Lung microvascular endothelial cell (primary cell): ENCODE results near the gene SEL1L3. TPM values are rescaled to one million over a fixed set of nuclear protein-coding genes. Genes with fewer than 3 reads are reported as not detected.

Experiments used
- DNase-seq, 2 donors: peaks; one replicate each; pipeline versions ENCODE4 v3.0.0 to v3.0.0-alpha.2; 2010; ENCODE audit warnings: low read depth in 2 of 2
- total RNA-seq: library from RNA; depleted of rRNA; stranded (reverse); fragments of >200 nt; gene quantifications from 2 replicates; pipeline ENCODE4 v1.2.1, GENCODE V29; 2014

Gene SEL1L3
- total RNA-seq, 1 donor from 2014 or later: 34.9 TPM

- DNase-seq: no peak
Measured at GRCh38 chr4:25755911-25756310, 106.9 kb downstream of the SEL1L3 start.

DNA sequence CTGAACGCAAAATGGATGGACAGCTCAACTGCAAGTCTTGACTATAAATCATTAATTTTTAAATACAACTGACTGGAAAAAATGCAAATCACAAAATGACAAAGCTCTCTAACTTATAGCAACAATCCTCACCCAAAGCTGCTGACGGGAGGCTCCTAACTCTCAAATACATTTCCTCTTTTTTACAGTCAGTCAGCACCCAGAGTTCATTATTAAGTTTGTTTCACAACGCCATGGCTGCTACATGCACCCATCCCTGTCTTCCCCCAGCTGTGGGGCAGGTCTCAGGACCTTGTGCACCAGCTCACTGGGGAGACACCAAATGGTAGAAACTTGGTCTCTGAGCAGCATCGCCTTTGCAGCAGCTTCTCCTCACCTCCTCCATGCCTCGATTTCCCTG is 109.5 kb downstream of the SEL1L3 start:
- DNase-seq: no peak

DNA sequence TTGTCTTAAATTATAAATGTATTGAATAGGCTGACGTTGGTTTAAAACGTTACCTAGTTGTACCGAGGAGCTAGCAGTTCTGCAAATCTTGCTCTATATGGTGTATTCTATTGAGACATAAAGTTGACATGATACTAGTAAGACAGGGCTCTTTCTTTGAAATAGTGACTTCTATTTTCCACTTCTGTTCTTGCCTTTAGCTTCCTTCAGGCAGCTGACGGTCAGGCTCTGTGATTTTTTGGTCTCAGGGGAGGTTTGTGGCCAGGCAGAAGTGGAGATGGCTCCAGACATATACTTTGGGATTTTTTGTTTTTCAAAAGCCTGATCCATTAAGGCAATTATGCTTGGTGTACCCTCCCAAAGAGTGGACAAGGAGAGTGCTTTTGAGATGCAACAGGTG is 111.9 kb downstream of the SEL1L3 start:
- DNase-seq: no peak

GRCh38 chr4:25749150-25749794 is 113.5 kb downstream of the SEL1L3 start:
- DNase-seq: no peak

- peak in 1 of 2 donors; percentile 7 for DNase-seq
Measured at GRCh38 chr4:25743971-25744370, 118.8 kb downstream of the SEL1L3 start.

GRCh38 chr4:25729564-25729963 is 133.2 kb downstream of the SEL1L3 start:
- DNase-seq: no peak

DNA sequence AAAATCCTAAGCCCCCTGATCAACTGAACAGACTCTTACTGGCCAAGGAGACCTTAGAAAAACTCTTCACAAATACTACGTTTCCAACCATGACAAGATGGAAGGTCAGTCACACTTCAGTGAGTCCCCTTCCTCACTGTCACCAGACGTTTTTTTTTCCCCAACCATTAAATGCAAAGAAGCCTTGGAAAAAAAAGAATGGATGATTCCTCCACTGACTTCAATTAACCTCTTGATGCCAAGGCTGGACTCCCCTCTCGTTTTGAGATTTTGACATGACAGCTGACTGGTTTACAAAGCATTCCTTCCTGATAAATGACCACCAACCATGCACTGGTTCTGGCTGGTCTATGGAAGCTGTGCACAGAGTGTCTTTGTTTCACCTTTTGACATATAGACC is 133.9 kb downstream of the SEL1L3 start:
- DNase-seq: no peak

- no peak for DNase-seq
Measured at GRCh38 chr4:25727711-25728493, 134.9 kb downstream of the SEL1L3 start.

- DNase-seq: no peak
Measured at GRCh38 chr4:25725870-25726269, 136.9 kb downstream of the SEL1L3 start.

GRCh38 chr4:25723409-25723808 is 139.4 kb downstream of the SEL1L3 start:
- DNase-seq: no peak

- no peak for DNase-seq
Measured at GRCh38 chr4:25722964-25723363, 139.8 kb downstream of the SEL1L3 start.

DNA sequence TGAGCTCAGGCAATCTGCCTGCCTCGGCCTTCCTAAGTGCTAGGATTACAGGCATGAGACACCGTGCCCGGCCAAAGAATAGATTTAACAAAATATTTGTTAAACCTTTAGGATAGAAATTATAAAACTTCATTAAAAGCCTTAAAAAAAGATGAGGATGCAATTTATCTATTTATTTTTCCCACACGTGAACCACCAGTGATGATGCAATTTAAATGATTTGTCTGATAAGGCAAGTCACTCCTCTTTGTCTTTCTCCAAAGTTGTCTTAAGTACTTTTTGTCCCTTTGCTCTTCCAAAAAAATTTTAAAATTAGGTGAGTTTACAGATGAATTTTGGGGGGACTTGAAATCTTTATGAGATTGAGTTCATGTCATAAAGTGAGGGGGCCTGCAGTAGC is 149.0 kb downstream of the SEL1L3 start:
- no peak for DNase-seq

GRCh38 chr4:25712611-25713010 is 150.2 kb downstream of the SEL1L3 start:
- no peak for DNase-seq

- no peak for DNase-seq
Measured at GRCh38 chr4:25710637-25711036, 152.2 kb downstream of the SEL1L3 start.

DNA sequence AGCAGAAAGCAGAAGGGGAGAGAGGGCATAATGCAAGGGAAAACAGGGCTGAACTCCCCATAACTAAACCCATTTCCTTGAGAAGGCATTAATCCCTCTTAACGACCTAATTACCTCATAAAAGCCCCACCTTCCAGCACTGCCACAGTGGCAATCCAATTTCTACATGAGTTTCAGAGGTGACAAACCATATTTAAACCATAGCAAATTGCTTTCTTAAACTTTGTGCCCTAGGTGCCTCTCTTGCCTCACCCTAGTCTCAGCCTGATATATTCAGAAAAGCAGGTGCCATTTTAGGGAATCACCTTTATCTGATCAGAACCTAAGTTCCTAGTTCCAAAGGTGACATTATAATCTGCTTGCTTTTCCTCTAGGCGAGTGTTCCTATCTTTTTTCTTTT is 158.3 kb downstream of the SEL1L3 start:
- no peak for DNase-seq

GRCh38 chr4:25703731-25704388 is 158.9 kb downstream of the SEL1L3 start:
- peak in 1 of 2 donors; percentile 46 for DNase-seq

- peak; percentile 11 to 25 for DNase-seq
Measured at GRCh38 chr4:25702848-25703247, 159.9 kb downstream of the SEL1L3 start.

DNA sequence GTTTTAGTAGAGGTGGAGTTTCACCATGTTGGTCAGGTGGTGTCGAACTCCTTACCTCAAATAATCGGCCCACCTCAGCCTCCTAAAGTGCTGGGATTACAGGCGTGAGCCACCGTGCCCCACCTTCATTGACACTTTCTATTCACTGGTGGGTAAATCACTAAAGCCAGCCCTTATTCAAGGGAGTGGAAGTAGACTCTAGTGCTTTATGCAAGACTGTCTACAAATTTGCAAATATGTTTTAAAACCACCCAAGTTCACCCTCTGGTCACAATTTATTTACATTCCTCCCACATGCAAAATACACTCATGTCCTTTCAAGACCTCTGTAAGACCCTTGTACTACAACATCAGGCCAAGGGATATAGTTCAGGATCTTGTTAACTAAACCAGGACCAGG is 162.1 kb downstream of the SEL1L3 start:
- no peak for DNase-seq

DNA sequence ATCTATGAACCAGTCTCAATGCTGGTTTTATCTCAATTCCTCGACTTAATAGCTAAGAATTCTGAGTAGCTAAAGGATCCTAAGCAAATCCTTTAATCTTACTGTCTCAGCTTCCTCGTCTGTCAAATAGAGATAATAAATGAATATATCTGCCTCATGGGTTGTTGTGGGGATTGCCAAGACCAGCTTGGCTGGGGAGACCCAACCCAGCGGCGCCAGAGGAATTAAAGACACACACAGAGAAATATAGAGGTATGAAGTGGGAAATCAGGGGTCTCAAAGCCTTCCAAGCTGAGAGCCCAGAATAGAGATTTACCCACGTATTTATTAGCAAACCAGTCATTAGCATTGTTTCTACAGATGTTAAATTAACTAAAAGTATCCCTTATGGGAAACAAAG is 165.3 kb downstream of the SEL1L3 start:
- no peak for DNase-seq
